GM21717 (cell line): ENCODE data around the gene FOXL2.

ENCODE experiments used
- ATAC-seq: cut with Tn5 transposase; IDR thresholded peaks from one replicate; pipeline ENCODE4 v1.9.1; 2021; ENCODE audit warnings: mild to moderate bottlenecking, moderate library complexity; ENCODE audit not compliant: unreplicated experiment

The FOXL2 gene

DNA sequence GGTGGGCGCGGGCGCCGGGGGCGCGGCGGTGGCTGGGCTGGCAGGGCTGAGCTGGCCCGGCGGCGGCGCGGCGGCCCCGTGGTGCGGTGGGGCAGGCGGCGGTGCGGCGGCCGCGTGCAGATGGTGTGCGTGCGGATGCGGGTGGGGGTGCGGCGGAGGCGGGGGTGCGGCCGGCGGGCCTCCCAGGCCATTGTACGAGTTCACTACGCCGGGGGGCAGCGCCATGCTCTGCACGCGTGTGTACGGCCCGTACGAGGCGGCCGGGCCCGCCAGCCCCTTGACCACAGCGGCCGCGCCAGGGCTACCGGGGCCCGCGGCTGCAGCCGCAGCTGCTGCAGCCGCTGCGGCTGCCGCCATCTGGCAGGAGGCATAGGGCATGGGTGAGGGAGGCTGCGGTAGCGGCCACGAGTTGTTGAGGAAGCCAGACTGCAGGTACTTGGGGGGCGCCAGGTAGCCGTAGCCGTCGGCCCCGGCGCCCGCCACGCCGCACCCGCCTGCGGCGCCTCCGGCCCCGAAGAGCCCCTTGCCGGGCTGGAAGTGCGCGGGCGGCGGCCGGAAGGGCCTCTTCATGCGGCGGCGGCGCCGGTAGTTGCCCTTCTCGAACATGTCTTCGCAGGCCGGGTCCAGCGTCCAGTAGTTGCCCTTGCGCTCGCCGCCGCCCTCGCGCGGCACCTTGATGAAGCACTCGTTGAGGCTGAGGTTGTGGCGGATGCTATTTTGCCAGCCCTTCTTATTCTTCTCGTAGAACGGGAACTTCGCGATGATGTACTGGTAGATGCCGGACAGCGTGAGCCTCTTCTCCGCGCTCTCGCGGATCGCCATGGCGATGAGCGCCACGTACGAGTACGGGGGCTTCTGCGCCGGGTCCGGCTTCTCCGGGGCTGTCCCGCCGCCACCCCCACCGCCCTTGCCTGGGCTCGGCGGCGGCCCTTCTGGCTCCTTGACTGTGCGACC lies 951 bp downstream of the FOXL2 start:
- ATAC-seq = no peak

DNA sequence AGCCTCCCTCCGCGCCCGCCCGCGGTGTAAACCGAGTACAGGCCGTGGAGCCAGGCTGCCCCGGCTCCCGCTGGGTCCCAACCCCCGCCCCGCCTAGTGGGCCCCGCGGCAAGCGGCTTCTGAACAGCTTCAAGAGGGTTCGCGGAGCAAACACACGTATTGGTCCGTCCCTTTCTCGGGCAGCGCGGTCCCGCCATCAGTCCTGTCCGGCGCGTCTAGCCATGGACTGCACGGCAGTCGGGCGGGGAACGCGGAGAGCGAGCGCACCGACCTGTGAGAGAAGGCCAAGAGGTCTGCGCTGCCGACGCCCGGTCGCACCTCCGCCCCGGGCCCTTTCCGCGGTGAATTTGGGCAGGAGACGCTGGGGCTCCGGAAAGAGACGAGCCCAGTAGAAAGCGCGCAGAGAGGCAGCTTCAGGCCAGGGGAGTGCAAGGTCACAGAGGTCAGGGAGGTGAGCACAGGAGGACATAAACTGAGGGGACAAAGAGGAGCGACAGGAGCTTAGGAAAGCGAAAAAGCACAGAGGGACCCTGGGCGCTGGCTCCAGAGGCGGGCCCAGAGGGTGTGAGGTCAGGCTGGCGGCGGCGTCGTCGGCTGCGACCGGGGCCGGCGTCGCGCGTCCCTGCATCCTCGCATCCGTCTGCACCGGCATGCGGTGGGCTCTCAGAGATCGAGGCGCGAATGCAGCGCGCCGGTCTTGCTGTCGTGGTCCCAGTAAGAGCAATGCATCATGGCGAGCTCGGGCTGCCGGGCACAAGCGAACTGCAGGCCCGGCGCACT lies 1.8 kb downstream of the FOXL2 start:
- ATAC-seq = no peak

DNA sequence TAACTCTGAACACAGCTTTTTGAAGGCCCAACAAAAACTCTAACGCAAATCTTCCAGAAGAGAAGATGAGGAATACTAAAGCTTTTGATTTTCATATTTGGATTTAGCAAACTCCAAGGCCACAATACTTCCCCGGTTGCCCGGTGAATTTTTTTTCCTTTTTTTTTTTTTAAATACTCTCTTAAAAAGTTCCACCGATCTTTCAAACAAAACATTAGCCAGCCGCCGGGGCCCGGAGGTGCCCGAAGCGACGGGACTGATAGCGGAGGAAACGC lies 2.3 kb downstream of the FOXL2 start:
- no peak for ATAC-seq

DNA sequence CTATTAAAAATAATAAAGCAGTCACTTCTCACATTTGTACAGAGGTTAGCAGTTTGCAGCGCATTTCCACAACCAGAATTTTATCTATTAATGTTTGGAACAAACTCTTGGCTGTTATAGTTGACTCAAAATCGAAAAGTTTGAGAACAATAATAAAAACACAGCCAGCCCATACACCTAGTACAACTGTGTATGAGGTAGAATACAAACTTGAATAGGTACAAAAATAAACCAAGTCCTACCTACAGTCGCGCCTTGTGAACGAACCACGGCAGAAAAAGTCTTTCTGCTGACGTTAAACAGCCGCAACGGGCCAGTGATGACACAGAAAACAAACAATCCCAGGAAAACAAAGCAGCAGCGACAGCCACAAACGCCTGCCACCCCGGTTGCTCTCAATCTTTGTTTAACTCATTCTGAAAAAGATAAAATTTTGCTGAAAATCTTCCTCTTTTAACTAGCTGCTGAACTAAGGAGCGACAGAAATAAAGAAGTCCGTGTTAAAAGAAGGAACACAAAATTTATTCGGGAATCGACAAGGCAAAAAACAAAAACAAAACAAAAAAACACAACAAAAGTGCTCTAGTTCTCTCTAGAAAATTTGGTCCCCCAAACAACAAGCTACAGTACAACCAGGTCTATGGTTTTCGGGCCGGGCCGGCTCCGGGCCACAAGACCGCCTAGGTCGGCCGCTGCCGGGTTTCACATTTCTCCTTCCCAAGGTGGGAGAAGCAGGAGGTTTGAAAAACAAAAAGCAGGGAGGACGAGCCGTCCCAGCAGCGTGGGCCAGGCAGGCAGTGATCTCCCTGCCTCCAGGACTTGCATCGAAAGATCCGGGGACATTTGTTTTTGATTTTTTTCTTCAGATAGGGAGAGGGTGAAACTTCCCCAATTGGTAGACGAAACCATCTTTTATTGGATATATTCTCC lies 2.9 kb downstream of the FOXL2 start:
- no peak for ATAC-seq

DNA sequence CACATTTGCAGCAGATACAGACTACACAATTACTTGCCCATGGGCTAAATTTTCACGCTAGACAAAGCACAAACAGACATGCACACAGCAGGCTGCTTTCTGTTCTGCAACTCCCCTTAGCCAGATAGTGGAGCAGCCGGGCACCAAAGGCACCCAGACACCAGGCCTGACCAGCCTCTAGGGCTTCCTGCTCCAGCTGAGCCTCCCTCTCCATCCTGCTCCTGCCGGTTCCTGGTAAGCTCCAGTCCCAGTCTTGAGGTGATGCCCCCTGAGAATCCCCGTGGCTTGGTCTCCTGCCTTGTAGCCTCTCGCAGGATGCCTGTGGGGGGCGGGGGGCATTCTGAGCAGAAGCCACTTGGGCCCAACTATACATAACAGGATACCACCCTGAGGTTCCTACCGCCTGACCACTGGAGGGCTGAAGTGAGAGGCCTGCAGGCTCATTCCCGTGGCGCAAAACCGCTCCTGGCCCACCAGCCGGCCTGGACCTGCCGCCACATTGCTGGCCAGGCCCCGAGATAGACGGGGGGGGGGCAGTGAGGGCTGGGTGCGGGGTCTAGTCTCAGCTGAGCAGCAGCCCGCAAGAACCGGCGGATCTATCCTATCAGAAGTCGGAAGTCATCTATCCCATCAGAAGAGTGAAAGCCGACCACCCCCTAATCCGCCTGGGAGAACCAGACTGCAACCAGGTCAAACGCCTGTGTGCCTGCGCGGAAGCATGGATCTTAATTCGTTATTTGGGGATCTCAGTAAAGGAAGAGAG lies 3.9 kb downstream of the FOXL2 start:
- ATAC-seq = no peak

DNA sequence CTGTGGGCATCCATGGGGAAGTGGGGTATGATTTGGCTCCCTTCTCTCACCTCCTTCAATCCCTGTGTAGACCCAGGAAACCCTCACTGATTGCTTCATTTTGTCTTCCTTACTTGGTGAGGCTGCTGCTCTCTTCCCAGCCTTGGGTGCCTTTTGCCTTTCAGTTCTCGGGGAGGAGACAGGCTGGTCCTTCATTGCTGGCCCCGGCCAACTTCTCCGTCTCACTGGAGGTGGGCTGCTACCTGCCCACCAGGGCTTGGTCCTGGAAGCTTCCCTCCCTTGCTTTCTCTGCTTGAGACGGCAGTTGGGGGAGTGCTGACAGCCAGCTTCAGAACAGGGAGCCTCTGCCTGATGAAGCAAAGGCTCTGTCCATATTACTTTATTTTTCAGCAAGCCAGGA lies 4.7 kb downstream of the FOXL2 start:
- ATAC-seq = no peak

DNA sequence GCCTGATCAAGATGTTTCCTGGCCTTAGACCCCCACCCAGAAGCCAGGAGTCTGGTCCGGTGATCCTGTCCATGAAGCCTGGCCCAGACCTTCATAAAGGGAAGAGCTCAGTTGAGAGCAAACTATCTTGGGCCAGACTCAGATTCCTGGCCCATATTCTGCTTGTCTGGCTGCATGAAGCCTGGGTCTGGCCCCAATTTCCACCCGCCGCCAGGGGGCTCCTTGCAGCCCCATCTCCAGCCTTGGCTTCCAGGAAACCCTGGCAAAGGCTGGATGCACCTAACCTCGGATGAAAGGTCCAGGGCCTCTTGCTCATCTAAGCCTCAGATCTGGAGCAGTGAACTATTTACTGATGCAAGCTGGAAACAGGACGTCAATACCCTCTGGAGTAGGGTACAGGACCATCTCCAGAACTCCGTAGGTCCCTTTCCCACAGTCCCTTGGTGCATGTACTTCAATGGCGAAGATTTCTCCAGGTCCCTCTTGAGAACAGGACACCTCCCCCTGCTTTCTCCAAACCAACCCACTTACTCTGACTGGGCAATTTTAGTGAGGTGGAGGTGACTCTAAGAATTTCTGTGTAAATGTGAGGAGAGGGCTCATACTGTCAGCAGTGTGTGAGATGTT lies 5.6 kb downstream of the FOXL2 start:
- ATAC-seq = no peak

DNA sequence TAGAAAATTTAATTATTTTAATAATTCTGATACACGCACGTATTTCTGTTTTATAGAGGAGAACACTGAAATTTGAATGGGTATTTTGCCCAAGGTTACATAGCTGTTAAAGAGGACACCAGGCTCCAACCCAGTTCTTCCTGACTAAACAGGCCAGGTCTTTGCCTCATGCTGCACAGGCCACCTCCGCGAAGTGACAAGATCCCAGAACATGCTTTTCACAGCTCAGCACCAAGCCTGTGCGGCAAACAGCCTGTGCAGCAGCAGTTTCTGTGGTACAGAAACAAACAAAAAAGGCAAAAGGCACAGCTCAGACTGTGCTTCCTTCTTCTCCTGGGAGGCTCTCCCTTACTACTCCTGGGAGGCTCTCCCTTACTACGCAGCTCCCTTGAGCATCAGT lies 6.5 kb downstream of the FOXL2 start:
- no peak for ATAC-seq

DNA sequence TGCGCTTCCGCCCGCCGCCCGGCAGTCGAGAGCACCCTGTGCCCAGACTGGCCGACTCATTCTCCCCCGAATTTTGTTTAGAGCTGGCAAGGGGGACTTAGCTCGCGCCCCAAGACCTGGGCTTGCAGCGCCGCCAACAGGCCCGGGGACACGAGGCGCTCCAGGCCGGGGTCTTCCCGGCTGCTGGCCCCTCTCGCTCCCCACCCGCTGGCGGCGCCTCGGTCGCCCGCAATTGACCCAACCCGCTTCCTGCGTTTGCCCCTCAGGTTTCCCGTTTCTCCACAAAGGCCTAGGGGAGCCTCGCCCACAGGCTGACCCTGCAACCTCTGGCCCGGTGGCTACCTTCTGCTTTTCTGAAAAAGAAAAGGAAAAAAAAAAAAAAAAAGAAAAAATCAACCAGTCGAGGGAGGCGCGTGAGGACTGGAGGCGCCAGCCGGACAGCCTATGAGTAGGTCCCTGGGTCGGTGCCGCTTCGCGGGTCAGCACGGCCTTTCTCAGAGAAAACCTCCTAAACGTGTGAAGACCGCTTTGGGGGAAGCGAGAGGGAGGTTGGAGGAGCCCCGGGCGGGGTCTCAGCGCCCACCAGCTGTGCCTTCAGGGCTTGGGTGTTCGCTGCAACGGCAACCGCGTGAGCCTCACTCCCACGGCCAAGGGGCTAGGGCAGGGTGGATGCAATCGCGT lies 7.2 kb downstream of the FOXL2 start:
- no peak for ATAC-seq

DNA sequence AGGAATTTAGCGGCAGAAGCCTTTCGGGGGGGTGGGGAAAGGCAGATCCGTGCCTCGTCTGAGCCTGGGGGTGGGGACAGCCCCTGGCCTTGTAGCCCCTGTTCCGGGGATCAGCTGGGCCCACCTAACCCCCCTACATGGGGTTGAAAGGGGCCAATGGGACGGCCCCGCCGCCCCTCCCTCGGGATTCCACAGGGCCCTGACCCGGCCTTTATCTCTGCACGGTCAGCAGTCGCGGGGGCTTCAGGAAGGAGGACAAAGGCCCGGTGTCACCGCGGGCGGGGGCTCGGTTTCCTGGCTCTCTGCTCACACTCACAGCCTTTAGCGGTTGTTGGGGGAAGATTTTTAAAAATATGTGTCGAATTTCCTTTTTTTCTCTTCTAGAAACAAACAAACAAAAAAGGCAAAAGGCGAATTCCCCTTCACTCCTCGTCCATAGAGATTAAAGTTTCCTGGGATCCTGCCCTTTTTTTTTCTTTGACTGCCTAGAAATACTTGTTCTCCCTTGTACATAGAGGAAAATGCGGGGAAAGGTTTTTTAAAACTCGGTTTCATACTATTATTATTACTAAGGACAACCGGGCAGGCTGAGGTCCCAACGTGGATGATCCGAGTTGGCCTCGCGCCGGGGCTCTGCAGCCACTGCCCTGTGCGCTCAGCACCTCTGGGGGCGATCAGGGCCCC lies 7.9 kb downstream of the FOXL2 start:
- ATAC-seq = no peak

DNA sequence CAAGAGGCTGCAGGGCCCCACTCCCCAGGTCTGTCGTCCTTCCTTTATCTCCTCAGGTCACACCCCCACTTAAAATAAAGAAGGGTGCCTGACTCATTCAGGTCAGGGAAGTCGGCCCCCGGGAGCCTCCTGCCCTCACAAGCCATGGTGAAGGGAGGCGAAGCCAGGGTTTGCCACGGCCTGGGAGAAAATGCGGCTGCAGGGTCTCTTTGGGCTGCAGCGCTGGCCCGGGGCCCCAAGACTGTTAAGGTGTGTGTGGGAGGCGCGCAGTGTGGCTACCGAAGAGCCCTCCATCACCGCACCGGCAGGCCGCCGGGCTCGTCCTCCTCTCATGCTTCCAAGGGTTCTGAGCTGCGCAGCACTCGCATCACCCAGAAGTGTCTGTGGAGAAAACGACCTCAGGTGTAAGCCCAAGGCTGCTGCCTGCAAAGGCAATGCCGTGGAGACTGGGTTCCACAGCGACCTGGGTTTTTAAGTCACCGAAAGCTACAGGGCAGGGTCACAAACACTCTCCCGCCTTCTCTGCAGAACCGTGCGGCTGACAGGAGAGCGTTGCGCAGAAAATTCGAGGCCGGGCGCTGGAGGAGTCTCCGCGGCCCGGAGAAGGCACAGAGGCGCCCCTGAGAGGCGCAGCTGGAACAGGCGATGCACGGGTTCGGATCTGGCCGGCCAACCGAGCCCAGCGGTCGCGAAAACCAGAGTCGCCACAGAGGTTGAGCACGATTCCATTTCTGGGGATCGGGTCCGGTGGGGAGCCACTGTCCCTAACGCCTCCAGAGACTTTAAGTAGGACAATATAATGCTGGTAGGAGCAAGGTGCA lies 8.7 kb downstream of the FOXL2 start:
- no peak for ATAC-seq

DNA sequence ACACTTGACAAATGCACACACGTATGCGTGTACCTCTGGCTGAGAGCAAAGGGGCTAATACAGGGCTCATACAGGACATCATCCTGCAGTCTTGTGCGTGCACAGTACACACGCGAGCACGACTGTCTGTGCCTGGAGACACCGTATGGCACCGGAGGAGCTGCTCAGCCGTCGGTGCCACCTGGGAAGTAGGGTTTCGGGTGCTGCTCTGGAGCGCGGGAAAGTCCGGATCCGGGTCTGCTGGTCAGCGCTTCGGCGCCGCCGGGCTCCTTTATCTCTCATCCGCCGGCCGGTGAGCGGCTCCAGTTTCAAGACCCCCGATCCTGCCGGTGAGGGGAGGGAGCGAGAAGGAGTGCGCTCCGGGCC lies 9.3 kb downstream of the FOXL2 start:
- ATAC-seq = no peak

DNA sequence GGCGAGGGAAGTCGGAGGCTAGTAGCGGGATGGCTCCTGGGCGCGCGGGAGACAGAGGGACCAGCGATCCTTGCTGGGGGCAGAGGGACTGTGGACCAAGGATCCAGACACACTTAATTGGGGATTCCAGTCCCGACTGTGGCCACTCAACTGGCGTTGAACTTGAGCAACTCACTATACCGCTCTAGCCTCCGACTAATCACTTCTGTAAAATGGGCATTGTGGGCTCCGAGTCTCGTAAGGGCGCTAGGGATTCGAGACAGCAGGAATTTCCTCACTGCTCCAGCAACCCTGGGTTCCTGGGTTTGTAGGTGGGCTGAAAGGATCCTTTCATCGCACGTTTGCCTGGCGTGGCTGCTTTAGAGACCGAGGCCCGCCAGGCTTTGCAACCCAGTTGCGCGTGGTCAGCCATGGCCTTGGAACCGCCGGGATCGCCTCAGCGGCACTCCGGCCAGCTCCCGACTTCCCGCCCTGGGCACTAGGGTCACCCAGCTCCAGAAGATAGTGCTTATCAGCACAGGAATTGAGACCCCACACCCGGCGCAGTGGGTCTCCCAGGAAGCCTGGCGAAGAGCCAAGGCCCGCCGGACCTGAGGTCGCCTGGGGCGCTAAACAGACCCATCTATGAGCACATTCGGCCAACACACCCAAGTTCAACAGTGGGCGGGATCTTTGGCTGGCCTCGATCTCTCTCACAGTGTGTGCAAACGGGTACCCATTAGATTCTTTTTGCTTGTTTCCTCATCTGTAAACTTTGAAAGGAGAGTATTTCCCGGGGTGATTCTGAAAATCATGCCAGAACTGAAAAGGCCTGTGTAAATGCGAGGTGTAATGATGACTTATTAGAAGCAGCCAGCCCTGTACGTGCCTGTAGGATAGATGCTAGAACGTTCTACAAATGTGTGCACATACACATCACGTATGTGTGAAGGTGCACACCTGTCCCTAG lies 9.9 kb downstream of the FOXL2 start:
- ATAC-seq = no peak

DNA sequence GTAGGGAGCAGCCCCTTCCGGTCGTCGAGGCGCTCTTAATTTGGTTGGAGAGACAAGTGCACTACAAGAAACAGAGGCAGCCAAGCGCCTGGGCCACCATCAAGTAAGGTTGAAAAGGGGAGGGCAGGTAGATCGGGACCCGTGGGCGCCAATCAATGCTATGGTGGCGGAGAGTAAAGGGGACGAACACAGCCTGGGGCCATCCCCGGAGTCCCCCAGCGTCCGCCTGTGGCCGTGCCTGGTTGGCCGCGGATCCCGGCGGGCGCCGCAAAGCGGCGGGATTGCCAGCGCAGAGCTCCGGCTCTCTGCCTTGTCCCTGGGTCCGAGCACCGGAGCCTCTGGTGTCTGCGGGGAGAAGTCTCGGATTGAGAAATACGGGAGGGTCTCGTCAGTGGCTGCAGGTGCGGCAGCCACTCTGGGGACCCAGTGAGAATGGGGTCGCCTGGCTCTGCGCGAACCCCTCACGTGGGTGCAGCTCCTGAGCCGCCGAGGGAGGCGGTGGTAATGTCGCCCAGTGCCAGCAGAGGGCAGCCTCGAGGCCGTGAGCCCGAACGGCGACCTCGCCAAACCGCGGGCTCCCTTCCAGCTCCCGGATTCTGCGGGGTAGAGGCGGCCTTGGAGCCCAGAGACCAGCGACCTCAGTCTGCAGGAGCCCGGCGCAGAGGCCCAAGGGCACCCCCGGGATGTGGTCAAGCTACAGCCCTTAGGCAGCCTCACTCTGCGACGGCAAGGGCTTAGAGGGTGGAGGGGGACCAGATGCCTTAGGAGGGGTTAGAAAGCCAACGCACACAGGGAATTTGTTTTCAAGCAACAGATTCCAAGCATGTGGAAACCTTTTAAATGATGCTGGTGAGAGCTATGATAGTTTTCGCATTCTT lies 10.8 kb downstream of the FOXL2 start:
- peak; percentile 63 for ATAC-seq

DNA sequence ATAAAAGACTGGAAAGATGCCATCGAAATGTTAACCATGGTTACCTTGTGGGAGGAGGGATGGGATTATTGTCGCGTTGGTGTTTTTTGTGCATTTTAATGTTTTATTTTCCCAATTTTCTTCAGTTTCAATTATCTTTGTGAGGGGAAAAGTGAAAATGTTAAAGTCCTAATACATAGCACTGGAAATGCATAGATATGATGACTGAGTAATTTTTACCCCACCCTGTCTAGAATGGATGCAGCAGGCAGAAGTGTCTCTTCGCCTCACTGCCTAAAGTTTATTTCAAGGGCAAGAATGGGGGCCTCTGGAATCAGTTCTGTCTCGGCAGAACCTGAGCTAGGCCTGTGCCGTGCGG lies 11.5 kb downstream of the FOXL2 start:
- ATAC-seq = no peak
